ENCODE data around the gene COX7B2.

The COX7B2 gene

GRCh38 chr4:46715468-46715867 lies 193.6 kb downstream of the COX7B2 start:
- DNase-seq (ENCODE audit: low read depth) = no peak

GRCh38 chr4:46698891-46699290 lies 210.2 kb downstream of the COX7B2 start:
- no peak for DNase-seq (ENCODE audit: low read depth)

Data from stimulated activated CD8-positive, alpha-beta memory T cell treated with anti-CD3 and anti-CD28 coated beads, Interleukin-4, amount 100 ng/mL, for 24 hours (primary cell).